Kidney (tissue), 14 donors: ENCODE data around the gene ZNF772. TPM values are rescaled to one million over a fixed set of nuclear protein-coding genes. Genes with fewer than 3 reads are reported as not detected.

ENCODE experiments used
- DNase-seq, 5 donors: peaks; one replicate each; pipeline ENCODE4 v3.0.0-alpha.2; 2013 to 2020
- FAIRE-seq: peaks from 2 replicates; lab custom pipeline; 2012; peaks lifted over from hg19 to GRCh38; lab: Jason Lieb, UNC
- H3K27ac ChIP-seq, 2 donors: one replicate each; pipeline ENCODE4 v1.7.0; 2013; ENCODE audit warnings: low read depth in 2 of 2, low read length in 2 of 2, inconsistent platforms in 1 of 2
- H3K27me3 ChIP-seq: one replicate; pipeline ENCODE4 v1.7.1; 2013; ENCODE audit warnings: low read length, inconsistent platforms; ENCODE audit not compliant: control insufficient read depth, insufficient read depth
- H3K36me3 ChIP-seq, 3 donors: one replicate each; pipeline versions ENCODE4 v1.7.0 to v1.7.1; 2013; ENCODE audit warnings: low read length in 3 of 3, control low read depth in 1 of 3, inconsistent platforms in 1 of 3; ENCODE audit not compliant: insufficient read depth in 3 of 3, control insufficient read depth in 2 of 3
- H3K4me1 ChIP-seq, 3 donors: one replicate each; pipeline versions ENCODE4 v1.7.0 to v1.7.1; 2013; ENCODE audit warnings: low read length in 3 of 3, inconsistent platforms in 1 of 3, low read depth in 1 of 3; ENCODE audit not compliant: control insufficient read depth in 2 of 3, insufficient read depth in 2 of 3
- H3K4me3 ChIP-seq, 3 donors: one replicate each; pipeline versions ENCODE4 v1.7.0 to v1.8.1; 2013; ENCODE audit warnings: low read length in 3 of 3, control low read depth in 1 of 3, inconsistent platforms in 1 of 3
- H3K9ac ChIP-seq, 3 donors: one replicate each; pipeline versions ENCODE4 v1.7.0 to v1.7.1; 2013; ENCODE audit warnings: low read length in 3 of 3, control low read depth in 1 of 3, inconsistent platforms in 1 of 3
- H3K9me3 ChIP-seq, 3 donors: one replicate each; pipeline versions ENCODE4 v1.7.0 to v1.7.1; 2013; ENCODE audit warnings: low read length in 3 of 3, control low read depth in 1 of 3, inconsistent platforms in 1 of 3; ENCODE audit not compliant: control insufficient read depth in 2 of 3, insufficient read depth in 1 of 3
- intact Hi-C: fragments of 100-400 bp; cut with DNase I; formaldehyde crosslinking; loops from one replicate; pipeline ENCODE4 v1.11.1; 2022
- polyA plus RNA-seq: library from polyadenylated mRNA; stranded (reverse); fragments of 350-450 nt; fragmentation: Illumina TruSeq; extraction: RNeasy Lipid Tissue Mini Kit (QIAGEN cat#74804); gene quantifications from one replicate; pipeline ENCODE4 v1.2.3, GENCODE V29; 2014; ENCODE audit warnings: low read depth, low replicate concordance; ENCODE audit not compliant: insufficient read depth
- total RNA-seq: library from RNA; stranded (reverse); fragmentation: NEBNext Ultra II Directional; extraction: Animal tissue kit (Norgen Biotek cat#: 25700); gene quantifications from one replicate; pipeline ENCODE4 v1.2.1, GENCODE V29; 2021
- TF ChIP-seq, protein P1 (sequence below): IDR thresholded peaks from 3 replicates; pipeline ENCODE4 v1.5.1; 2012; ENCODE audit warnings: mild to moderate bottlenecking, moderate library complexity, borderline replicate concordance; ENCODE audit not compliant: insufficient read depth; ENCODE audit errors: extremely low read depth
- donor health status: control.
- donor health status: control.
- donor health status: control.
- donor health status: control.
- donor health status: control.
- donor health status: DM: yes; HTN: yes; CAD: no.
- donor health status: Normal renal cell carcinoma (clear cell type).

Gene ZNF772
- total and polyA plus RNA-seq, 2 donors from 2014 or later = 3.1 to 20.0 TPM

DNA sequence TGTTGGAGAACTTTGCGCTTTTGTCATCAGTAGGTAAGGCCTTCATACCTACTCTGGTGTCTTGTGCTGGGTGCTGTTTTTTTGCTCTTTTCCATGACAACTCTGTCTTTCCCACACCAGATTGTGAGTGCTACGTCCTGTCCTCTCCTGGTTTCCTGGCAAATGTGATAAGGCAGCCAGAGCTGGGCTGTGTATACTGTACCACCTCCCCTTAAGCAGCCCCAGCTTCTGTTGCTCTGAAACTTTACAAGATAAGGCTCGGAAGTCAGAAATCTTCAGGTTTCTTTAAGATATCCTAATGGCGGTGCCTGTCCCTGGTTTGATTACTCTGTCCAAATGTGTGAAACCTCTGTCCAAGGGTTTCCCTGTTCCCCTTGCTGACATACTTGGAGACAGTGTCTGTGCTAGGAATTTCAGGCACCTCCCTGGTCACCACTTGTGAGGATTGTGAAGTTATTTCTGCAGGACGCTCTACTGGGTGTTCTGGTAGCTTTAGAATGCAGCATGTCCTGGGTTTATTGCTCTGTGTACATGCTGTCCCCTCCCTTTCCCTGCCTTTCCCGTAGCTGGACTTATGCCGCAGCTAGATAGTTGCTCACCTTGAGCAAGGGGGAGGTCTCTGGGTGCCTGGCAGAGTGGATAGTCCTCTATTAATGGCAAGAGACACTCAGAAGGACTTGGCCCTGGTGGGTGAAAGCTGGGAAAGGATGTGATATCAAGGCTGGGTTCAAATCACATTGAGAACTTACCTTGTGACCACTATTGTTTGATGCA lies 35.2 kb downstream of the ZNF772 start:
- H3K27ac ChIP-seq = no peak overlapping the region
- no peaks in the 10 kb centered on the region for H3K4me1 ChIP-seq
- no peak overlapping the region for H3K9ac ChIP-seq
- intact Hi-C loops = no loop called here
- FAIRE-seq = no peak
- no peak for DNase-seq
- no peaks in the 10 kb centered on the region for H3K27me3 ChIP-seq
- peaks cover 0 to 37% (median 11%) of the 10 kb centered on the region in 3 donors for H3K9me3 ChIP-seq
- no peak overlapping the region for H3K4me3 ChIP-seq
- peaks cover 12 to 26% (median 23%) of the 10 kb centered on the region in 3 donors for H3K36me3 ChIP-seq
- TF ChIP-seq, protein P1, sequence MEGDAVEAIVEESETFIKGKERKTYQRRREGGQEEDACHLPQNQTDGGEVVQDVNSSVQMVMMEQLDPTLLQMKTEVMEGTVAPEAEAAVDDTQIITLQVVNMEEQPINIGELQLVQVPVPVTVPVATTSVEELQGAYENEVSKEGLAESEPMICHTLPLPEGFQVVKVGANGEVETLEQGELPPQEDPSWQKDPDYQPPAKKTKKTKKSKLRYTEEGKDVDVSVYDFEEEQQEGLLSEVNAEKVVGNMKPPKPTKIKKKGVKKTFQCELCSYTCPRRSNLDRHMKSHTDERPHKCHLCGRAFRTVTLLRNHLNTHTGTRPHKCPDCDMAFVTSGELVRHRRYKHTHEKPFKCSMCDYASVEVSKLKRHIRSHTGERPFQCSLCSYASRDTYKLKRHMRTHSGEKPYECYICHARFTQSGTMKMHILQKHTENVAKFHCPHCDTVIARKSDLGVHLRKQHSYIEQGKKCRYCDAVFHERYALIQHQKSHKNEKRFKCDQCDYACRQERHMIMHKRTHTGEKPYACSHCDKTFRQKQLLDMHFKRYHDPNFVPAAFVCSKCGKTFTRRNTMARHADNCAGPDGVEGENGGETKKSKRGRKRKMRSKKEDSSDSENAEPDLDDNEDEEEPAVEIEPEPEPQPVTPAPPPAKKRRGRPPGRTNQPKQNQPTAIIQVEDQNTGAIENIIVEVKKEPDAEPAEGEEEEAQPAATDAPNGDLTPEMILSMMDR = no peak

DNA sequence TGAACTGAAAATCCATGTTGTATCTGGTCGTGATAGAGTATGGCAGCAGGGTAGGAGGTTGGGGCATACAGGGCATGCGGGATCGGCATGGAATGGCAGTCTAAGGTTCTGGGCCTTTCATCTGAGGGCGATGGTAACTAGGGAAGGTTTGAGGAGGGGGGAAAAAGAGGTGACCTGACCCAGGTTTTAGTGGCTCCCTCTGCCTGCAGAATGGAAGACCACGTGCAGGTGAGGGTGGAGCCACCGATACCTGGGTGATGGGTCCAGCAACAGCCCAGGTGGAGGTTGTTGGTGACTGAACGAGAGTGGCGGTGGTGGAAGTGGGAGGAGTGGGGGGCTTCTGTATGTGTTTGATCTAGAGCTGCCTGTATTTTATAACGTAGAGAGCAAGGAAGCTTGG lies 38.4 kb downstream of the ZNF772 start:
- Histone ChIP-seq H3K27ac (no peak overlapping the region), H3K4me1 (peaks cover 0 to 12% (median 10%) of the 10 kb centered on the region in 3 donors), H3K36me3 (peaks cover 12 to 16% (median 14%) of the 10 kb centered on the region in 3 donors), H3K9me3 (peaks cover 0 to 10% (median 8%) of the 10 kb centered on the region in 3 donors), H3K4me3 (no peak overlapping the region), H3K27me3 (no peaks in the 10 kb centered on the region), H3K9ac (no peak overlapping the region)
- intact Hi-C loops = no loop called here
- TF ChIP-seq, protein P1 = no peak
- DNase-seq (no peak), FAIRE-seq (no peak)

DNA sequence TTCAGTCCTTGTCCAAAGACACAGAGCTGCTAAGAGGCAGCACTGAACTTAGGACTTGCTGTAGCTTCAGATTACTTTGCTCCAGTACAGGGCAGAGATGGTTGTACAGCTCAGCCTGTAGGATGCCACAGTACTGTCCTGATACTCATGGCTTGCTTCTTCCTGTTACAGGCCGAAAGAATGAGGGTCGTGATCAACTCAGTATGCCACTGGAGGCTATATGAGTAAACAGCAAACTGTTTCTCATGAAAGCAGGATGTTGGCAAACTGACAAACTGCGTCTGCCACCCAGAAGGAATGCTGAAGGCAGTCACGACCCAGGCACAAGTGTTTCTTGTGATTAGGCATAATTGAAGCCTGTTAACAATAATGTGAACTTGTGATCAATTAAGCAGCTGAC lies 39.4 kb downstream of the ZNF772 start:
- Histone ChIP-seq H3K4me1 (peaks cover 0 to 12% (median 10%) of the 10 kb centered on the region in 3 donors), H3K27ac (no peak overlapping the region), H3K27me3 (no peaks in the 10 kb centered on the region), H3K4me3 (no peak overlapping the region), H3K9me3 (peaks cover 0 to 2% (median 0%) of the 10 kb centered on the region in 3 donors), H3K36me3 (peaks cover 6 to 8% (median 7%) of the 10 kb centered on the region in 3 donors), H3K9ac (no peak overlapping the region)
- DNase-seq = no peak
- TF ChIP-seq, protein P1 = no peak
- intact Hi-C loops = no loop called here
- FAIRE-seq = no peak
